Cardiac fibroblast (primary cell): ENCODE data around the gene WHAMM.
A peak's percentile ranks its signal among the peaks of the same experiment; 100 is the strongest.

Source experiments
- DNase-seq, 2 donors: peaks; one replicate each; pipeline versions ENCODE4 v3.0.0 to v3.0.0-alpha.2; 2010; ENCODE audit warnings: low read depth in 2 of 2
- H3K4me3 ChIP-seq, 2 donors: replicated peaks in 1 of 2; 1 replicate in 1 of 2; 2 replicates in 1 of 2; pipeline ENCODE4 v1.5.1; 2011; ENCODE audit warnings: low read depth in 2 of 2, low read length in 2 of 2, mild to moderate bottlenecking in 2 of 2, moderate library complexity in 1 of 2
- CTCF ChIP-seq: IDR thresholded peaks from one replicate; pipeline ENCODE4 v1.5.1; 2011; ENCODE audit warnings: low read depth, mild to moderate bottlenecking, low read length, inconsistent platforms

Gene WHAMM

GRCh38 chr15:82828075-82828474 lies 18.6 kb downstream of the WHAMM start:
- peak in 1 of 2 donors; percentile 47 for DNase-seq
- H3K4me3 ChIP-seq: no peak overlapping the region
- TF ChIP-seq CTCF: no peak

GRCh38 chr15:82829234-82829633 lies 19.8 kb downstream of the WHAMM start:
- no peak for TF ChIP-seq CTCF
- no peak overlapping the region for H3K4me3 ChIP-seq
- DNase-seq: no peak

- no peak for TF ChIP-seq CTCF
- DNase-seq: no peak
- no peak overlapping the region for H3K4me3 ChIP-seq
These were observed 21.2 kb downstream of the WHAMM start for GRCh38 chr15:82830427-82831173.

GRCh38 chr15:82831894-82832600 lies 22.6 kb downstream of the WHAMM start:
- no peak for TF ChIP-seq CTCF
- no peak for DNase-seq
- no peak overlapping the region for H3K4me3 ChIP-seq

GRCh38 chr15:82832601-82833361 lies 23.4 kb downstream of the WHAMM start:
- no peak overlapping the region for H3K4me3 ChIP-seq
- no peak for TF ChIP-seq CTCF
- peak; percentile 77 to 90 for DNase-seq

- no peak overlapping the region for H3K4me3 ChIP-seq
- no peak for TF ChIP-seq CTCF
- no peak for DNase-seq
These were observed 23.9 kb downstream of the WHAMM start for GRCh38 chr15:82833362-82833682.
